Measurements from ENCODE around the gene YIPF7.

DNA sequence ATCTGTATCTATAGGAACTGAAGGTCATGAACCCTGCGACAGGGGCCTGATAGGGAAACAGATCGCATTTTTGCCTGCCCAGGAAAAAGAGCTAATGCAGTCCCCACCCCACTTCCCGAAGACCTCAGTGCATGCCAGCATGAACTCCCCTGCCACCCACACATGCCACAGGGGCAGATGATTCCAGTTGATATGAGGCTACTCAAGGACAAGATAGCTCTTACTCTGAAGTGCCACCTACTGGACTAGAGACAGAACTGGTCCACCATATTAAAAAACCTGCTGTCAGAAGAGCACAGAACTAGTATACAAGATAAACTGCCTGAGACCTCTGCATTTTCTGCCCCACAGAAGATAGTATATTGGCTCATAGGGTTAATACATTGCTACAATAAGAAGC is 68.0 kb downstream of the YIPF7 start:
- TF ChIP-seq, protein P1, sequence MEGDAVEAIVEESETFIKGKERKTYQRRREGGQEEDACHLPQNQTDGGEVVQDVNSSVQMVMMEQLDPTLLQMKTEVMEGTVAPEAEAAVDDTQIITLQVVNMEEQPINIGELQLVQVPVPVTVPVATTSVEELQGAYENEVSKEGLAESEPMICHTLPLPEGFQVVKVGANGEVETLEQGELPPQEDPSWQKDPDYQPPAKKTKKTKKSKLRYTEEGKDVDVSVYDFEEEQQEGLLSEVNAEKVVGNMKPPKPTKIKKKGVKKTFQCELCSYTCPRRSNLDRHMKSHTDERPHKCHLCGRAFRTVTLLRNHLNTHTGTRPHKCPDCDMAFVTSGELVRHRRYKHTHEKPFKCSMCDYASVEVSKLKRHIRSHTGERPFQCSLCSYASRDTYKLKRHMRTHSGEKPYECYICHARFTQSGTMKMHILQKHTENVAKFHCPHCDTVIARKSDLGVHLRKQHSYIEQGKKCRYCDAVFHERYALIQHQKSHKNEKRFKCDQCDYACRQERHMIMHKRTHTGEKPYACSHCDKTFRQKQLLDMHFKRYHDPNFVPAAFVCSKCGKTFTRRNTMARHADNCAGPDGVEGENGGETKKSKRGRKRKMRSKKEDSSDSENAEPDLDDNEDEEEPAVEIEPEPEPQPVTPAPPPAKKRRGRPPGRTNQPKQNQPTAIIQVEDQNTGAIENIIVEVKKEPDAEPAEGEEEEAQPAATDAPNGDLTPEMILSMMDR (IDR thresholded peaks at IDR 0.05; ENCODE audit: low read depth, low read length, missing input control) = no peak
- TF ChIP-seq RAD21 (IDR thresholded peaks at IDR 0.05) (no peak), HNF4G (IDR thresholded peaks at IDR 0.05) (no peak), YY1 (IDR thresholded peaks at IDR 0.05) (no peak), HNF4A (conservative IDR thresholded peaks at IDR 0.05) (no peak)
- TF ChIP-seq, protein P2, sequence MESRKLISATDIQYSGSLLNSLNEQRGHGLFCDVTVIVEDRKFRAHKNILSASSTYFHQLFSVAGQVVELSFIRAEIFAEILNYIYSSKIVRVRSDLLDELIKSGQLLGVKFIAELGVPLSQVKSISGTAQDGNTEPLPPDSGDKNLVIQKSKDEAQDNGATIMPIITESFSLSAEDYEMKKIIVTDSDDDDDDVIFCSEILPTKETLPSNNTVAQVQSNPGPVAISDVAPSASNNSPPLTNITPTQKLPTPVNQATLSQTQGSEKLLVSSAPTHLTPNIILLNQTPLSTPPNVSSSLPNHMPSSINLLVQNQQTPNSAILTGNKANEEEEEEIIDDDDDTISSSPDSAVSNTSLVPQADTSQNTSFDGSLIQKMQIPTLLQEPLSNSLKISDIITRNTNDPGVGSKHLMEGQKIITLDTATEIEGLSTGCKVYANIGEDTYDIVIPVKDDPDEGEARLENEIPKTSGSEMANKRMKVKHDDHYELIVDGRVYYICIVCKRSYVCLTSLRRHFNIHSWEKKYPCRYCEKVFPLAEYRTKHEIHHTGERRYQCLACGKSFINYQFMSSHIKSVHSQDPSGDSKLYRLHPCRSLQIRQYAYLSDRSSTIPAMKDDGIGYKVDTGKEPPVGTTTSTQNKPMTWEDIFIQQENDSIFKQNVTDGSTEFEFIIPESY (IDR thresholded peaks at IDR 0.05) = no peak
- TF ChIP-seq, protein P3, sequence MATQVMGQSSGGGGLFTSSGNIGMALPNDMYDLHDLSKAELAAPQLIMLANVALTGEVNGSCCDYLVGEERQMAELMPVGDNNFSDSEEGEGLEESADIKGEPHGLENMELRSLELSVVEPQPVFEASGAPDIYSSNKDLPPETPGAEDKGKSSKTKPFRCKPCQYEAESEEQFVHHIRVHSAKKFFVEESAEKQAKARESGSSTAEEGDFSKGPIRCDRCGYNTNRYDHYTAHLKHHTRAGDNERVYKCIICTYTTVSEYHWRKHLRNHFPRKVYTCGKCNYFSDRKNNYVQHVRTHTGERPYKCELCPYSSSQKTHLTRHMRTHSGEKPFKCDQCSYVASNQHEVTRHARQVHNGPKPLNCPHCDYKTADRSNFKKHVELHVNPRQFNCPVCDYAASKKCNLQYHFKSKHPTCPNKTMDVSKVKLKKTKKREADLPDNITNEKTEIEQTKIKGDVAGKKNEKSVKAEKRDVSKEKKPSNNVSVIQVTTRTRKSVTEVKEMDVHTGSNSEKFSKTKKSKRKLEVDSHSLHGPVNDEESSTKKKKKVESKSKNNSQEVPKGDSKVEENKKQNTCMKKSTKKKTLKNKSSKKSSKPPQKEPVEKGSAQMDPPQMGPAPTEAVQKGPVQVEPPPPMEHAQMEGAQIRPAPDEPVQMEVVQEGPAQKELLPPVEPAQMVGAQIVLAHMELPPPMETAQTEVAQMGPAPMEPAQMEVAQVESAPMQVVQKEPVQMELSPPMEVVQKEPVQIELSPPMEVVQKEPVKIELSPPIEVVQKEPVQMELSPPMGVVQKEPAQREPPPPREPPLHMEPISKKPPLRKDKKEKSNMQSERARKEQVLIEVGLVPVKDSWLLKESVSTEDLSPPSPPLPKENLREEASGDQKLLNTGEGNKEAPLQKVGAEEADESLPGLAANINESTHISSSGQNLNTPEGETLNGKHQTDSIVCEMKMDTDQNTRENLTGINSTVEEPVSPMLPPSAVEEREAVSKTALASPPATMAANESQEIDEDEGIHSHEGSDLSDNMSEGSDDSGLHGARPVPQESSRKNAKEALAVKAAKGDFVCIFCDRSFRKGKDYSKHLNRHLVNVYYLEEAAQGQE (IDR thresholded peaks at IDR 0.05) = no peak
